Measurements from ENCODE around the gene CD2. TPM values are rescaled to one million over a fixed set of nuclear protein-coding genes. Genes with fewer than 3 reads are reported as not detected.
A peak's percentile ranks its signal among the peaks of the same experiment; 100 is the strongest.

Gene CD2
- total RNA-seq, 2 experiments from 2014 or later: 150 to 151 TPM

- Mint-ChIP-seq H3K36me3 (ENCODE audit: low read depth) (peaks cover 37% of the 10 kb centered on the region), H3K9me3 (peaks cover 4% of the 10 kb centered on the region), H3K27ac (peak overlapping the region; percentile 93), H3K4me3 (no peak overlapping the region), H3K4me1 (ENCODE audit: low read depth) (peaks cover 78% of the 10 kb centered on the region), H3K27me3 (no peaks in the 10 kb centered on the region)
- DNase-seq: no peak
- no peaks in the 10 kb centered on the region for H3K36me3 ChIP-seq (ENCODE audit: insufficient read depth, low read length)
- CTCF ChIA-PET: no interaction called here
- H3K27ac ChIP-seq (ENCODE audit: low read depth in 1 of 2, low read length in 2 of 2): no peak overlapping the region
- no peaks in the 10 kb centered on the region for H3K27me3 ChIP-seq (ENCODE audit: control insufficient read depth in 1 of 2, insufficient read depth in 2 of 2, low read length in 2 of 2)
- peaks cover 46% of the 10 kb centered on the region for H3K4me1 ChIP-seq (ENCODE audit: insufficient read depth, low read length)
- peaks cover 0 to 14% of the 10 kb centered on the region in 2 experiments for H3K9me3 ChIP-seq (ENCODE audit: control insufficient read depth in 1 of 2, insufficient read depth in 1 of 2, low read length in 2 of 2)
- POLR2A ChIA-PET: interaction anchor here (1.1 to 15.2 kb wide), 2 partner anchors 42 to 67 kb away, joined by 3 to 290 read pairs; no protein-coding TSS in a partner anchor
- intact Hi-C loops (cut with DNase I, micrococcal nuclease): no loop called here
- TF ChIP-seq CTCF (IDR thresholded peaks at IDR 0.05): no peak
- no peak for ATAC-seq (ENCODE audit: poor library complexity)
- H3K4me3 ChIP-seq (ENCODE audit: low read length): no peak overlapping the region
Observed at GRCh38 chr1:116811321-116811720, 57.1 kb downstream of the CD2 start.

- peaks cover 34% of the 10 kb centered on the region for H3K4me1 ChIP-seq (ENCODE audit: insufficient read depth, low read length)
- no peak overlapping the region for H3K27ac ChIP-seq (ENCODE audit: low read depth in 1 of 2, low read length in 2 of 2)
- ChIA-PET CTCF (interaction anchor here (1.2 to 8.4 kb wide), 8 partner anchors 29 to 241 kb away, joined by 3 to 74 read pairs (median 5); partner anchors contain the start of gene CD2), POLR2A (interaction anchor here (1.3 to 6.6 kb wide), 9 partner anchors 9 to 245 kb away, joined by 4 to 103 read pairs (median 15); partner anchors contain the start of genes CD2 and TTF2)
- peaks cover 60% of the 10 kb centered on the region for H3K4me1 Mint-ChIP-seq (ENCODE audit: low read depth)
- peaks cover 37% of the 10 kb centered on the region for H3K36me3 Mint-ChIP-seq (ENCODE audit: low read depth)
- intact Hi-C loops (cut with DNase I, micrococcal nuclease): loop anchor here in 1 of 2 experiments (5.0 kb wide), 1 partner anchor 63 kb away; the partner anchor contains the start of gene CD2
- H3K36me3 ChIP-seq (ENCODE audit: insufficient read depth, low read length): no peaks in the 10 kb centered on the region
- no peak for TF ChIP-seq CTCF (IDR thresholded peaks at IDR 0.05)
- ATAC-seq (ENCODE audit: poor library complexity): no peak
- H3K4me3 Mint-ChIP-seq: no peak overlapping the region
- H3K27ac Mint-ChIP-seq: peak overlapping the region; percentile 76
- H3K27me3 Mint-ChIP-seq: no peaks in the 10 kb centered on the region
- peaks cover 4% of the 10 kb centered on the region for H3K9me3 Mint-ChIP-seq
- H3K9me3 ChIP-seq (ENCODE audit: control insufficient read depth in 1 of 2, insufficient read depth in 1 of 2, low read length in 2 of 2): peaks cover 0 to 14% of the 10 kb centered on the region in 2 experiments
- DNase-seq: no peak
- H3K4me3 ChIP-seq (ENCODE audit: low read length): no peak overlapping the region
- no peaks in the 10 kb centered on the region for H3K27me3 ChIP-seq (ENCODE audit: control insufficient read depth in 1 of 2, insufficient read depth in 2 of 2, low read length in 2 of 2)
Observed at GRCh38 chr1:116814926-116815723, 60.9 kb downstream of the CD2 start.

GRCh38 chr1:116817582-116818064 is 63.4 kb downstream of the CD2 start:
- peaks cover 4% of the 10 kb centered on the region for H3K9me3 Mint-ChIP-seq
- H3K4me3 ChIP-seq (ENCODE audit: low read length): no peak overlapping the region
- ATAC-seq (ENCODE audit: poor library complexity) (peak; percentile 63), DNase-seq (peak; percentile 50 to 89 (median 70))
- ChIA-PET POLR2A (interaction anchor here (1.1 to 6.6 kb wide), 5 partner anchors 48 to 79 kb away, joined by 3 to 103 read pairs (median 53); partner anchors contain the start of gene CD2), CTCF (interaction anchor here (0.6 to 8.4 kb wide), 15 partner anchors 9 to 242 kb away, joined by 3 to 74 read pairs (median 5); partner anchors contain the start of genes CD2 and TTF2)
- peak overlapping the region; percentile 68 for H3K4me3 Mint-ChIP-seq
- peaks cover 0 to 9% of the 10 kb centered on the region in 2 experiments for H3K9me3 ChIP-seq (ENCODE audit: control insufficient read depth in 1 of 2, insufficient read depth in 1 of 2, low read length in 2 of 2)
- peak overlapping the region; percentile 95 for H3K27ac Mint-ChIP-seq
- TF ChIP-seq CTCF (IDR thresholded peaks at IDR 0.05): peak; percentile 94
- H3K36me3 Mint-ChIP-seq (ENCODE audit: low read depth): peaks cover 21% of the 10 kb centered on the region
- no peak overlapping the region for H3K27ac ChIP-seq (ENCODE audit: low read depth in 1 of 2, low read length in 2 of 2)
- intact Hi-C loops (cut with DNase I, micrococcal nuclease): loop anchor here (1.0 to 5.0 kb wide), 9 partner anchors 15 to 238 kb away; partner anchors contain the start of gene CD2 (in 1 of the 2)
- H3K4me1 ChIP-seq (ENCODE audit: insufficient read depth, low read length): peaks cover 23% of the 10 kb centered on the region
- H3K36me3 ChIP-seq (ENCODE audit: insufficient read depth, low read length): no peaks in the 10 kb centered on the region
- no peaks in the 10 kb centered on the region for H3K27me3 ChIP-seq (ENCODE audit: control insufficient read depth in 1 of 2, insufficient read depth in 2 of 2, low read length in 2 of 2)
- H3K4me1 Mint-ChIP-seq (ENCODE audit: low read depth): peaks cover 38% of the 10 kb centered on the region
- no peaks in the 10 kb centered on the region for H3K27me3 Mint-ChIP-seq

Other genes with a start within 250 kb of the CD2 start
- 1 to 10 TPM; 4.2 to 5.7 TPM for gene CD58, start 183.4 kb upstream of the CD2 start, total RNA-seq
- under 1 TPM; 0.08 to 0.22 TPM for gene IGSF3, start 86.7 kb upstream of the CD2 start, total RNA-seq
- gene PTGFRN, start 155.5 kb downstream of the CD2 start, total RNA-seq: under 1 TPM; 0.38 to 0.45 TPM
- gene CD101, start 247.3 kb downstream of the CD2 start, total RNA-seq: 1 to 10 TPM; 2.1 to 2.2 TPM